Aortic smooth muscle cell (primary cell): ENCODE measurements around the gene CRB2. TPM values are rescaled to one million over a fixed set of nuclear protein-coding genes. Genes with fewer than 3 reads are reported as not detected.

Source experiments
- total RNA-seq: library from RNA; depleted of rRNA; stranded (reverse); fragments of >200 nt; gene quantifications from 2 replicates; pipeline ENCODE4 v1.2.3, GENCODE V29; 2014

CRB2 gene
- total RNA-seq: not detected in 2 replicates

DNA sequence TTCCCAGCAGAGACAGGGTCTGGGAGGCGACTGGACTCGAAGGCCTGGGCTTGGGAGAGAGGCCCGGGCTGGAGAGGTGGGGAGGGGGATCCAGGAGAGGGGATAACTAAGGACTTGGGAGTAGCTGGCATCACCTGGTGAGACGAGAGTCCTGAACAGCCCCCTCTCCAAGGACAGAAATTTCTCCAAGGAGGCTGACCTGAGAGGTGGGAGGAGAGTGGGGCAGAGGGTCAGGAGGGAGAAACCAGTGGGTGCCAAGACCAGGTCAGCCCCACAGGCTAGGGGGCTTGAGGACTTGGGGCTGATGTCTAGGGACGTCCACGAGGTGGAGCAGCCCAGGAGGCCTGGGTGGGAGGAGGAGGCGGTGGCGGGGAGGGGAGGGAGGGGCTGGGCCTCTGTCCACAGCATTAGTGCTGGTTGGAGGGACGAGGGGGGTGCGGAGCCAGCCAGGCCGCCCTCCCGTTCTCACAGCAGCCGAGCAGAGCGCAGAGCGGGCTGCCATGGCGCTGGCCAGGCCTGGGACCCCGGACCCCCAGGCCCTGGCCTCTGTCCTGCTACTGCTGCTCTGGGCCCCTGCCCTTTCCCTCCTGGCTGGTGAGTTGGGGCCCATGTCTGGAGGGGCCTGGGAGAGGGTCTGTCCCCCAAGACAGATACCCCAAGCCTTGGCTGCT lies at the start of gene CRB2:
Gene CRB2, plus strand, starts transcription at position 437 of the 671 bp plus-strand sequence. Its CDS starts 64 bp downstream, at position 501.

Other genes with a start within 250 kb of the CRB2 start
- 3.3 and 3.4 TPM in 2 replicates for gene STRBP, start 87.6 kb upstream of the CRB2 start, total RNA-seq